ENCODE measurements around the gene NOSTRIN. TPM values are rescaled to one million over a fixed set of nuclear protein-coding genes. Genes with fewer than 3 reads are reported as not detected.
"Not testable (repeated sequence)": the region's sequence is repeated elsewhere in the genome, so short reads cannot be mapped to it uniquely, and the experiment has no call there.

The NOSTRIN gene
- total and polyA plus RNA-seq, 5 experiments from 2014 or later: 0.55 TPM; not detected in 4

DNA sequence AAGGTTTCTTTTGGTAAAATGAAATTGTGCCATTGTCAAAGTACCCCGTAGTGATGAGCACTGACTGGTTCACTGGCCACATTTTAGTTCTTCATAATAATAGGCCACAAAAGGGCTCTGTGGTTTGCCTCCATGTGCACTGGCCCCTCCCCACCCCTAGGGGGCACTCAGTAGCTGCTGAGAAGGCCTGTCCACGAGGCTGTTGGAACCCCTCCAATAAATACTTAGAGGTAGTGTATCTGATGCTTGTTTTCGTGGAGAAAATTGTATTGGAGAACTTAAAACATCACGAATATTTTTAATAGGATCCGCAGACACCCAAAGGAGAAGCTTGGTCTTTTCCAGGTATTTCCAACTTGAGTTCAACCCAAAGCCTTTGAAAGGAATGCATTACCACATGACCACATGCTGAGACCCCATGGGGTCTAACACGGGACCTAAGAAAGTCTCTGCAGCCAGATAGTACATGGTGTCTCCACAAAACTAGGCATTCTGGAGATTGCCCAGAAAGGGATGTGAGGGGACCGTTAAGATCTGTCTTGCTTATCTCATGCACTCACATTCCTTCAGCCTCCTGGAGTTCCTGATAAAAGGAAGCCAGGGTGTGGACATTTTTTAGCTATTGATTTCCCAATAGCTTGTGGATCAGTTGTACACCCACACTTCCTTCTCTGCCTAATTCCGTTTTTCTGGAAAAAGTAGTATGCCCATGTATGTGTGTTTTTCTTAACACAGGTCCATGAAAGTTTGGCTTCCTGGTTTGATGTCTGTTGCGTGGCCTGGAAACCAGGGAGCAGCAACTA, 28.5 kb upstream of the NOSTRIN start:
- H3K4me1 Mint-ChIP-seq: peaks cover 0 to 3% (median 0%) of the 10 kb centered on the region in 4 donors
- H3K27ac Mint-ChIP-seq: peak overlapping the region in 1 of 10 donors; percentile 14
- no peak overlapping the region for H3K4me3 Mint-ChIP-seq
- peaks cover 30 to 67% (median 54%) of the 10 kb centered on the region in 3 donors for H3K36me3 Mint-ChIP-seq
- H3K27me3 Mint-ChIP-seq: no peaks in the 10 kb centered on the region
- POLR2A ChIA-PET: no interaction called here
- H3K9me3 Mint-ChIP-seq: peaks cover 0 to 19% (median 5%) of the 10 kb centered on the region in 9 donors
- ATAC-seq (no peak), DNase-seq (no peak)

DNA sequence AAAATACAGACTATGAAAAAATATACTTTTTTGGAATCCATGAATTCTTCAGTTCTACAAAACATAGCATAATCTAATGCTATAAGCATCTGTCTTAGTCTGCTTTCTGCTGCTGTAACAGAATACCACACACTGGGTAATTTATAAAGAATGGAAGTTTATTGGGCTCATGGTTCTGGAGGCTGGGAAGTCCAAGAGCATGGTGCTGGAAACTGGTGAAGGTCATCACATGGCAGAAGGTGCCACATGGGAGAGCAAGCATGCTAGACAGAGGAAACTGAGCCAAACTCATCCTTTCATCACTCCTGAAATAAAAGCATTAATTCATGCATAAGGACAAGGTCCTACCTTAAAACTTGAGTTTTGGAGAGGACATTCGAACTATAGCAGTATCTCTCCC, 26.6 kb upstream of the NOSTRIN start:
- ATAC-seq: no peak
- H3K4me3 Mint-ChIP-seq: no peak overlapping the region
- POLR2A ChIA-PET: no interaction called here
- H3K27ac Mint-ChIP-seq: no peak overlapping the region
- H3K4me1 Mint-ChIP-seq: peaks cover 0 to 2% (median 0%) of the 10 kb centered on the region in 4 donors
- H3K36me3 Mint-ChIP-seq: peaks cover 24 to 50% (median 37%) of the 10 kb centered on the region in 3 donors
- no peaks in the 10 kb centered on the region for H3K27me3 Mint-ChIP-seq
- peaks cover 0 to 19% (median 5%) of the 10 kb centered on the region in 9 donors for H3K9me3 Mint-ChIP-seq
- no peak for DNase-seq

DNA sequence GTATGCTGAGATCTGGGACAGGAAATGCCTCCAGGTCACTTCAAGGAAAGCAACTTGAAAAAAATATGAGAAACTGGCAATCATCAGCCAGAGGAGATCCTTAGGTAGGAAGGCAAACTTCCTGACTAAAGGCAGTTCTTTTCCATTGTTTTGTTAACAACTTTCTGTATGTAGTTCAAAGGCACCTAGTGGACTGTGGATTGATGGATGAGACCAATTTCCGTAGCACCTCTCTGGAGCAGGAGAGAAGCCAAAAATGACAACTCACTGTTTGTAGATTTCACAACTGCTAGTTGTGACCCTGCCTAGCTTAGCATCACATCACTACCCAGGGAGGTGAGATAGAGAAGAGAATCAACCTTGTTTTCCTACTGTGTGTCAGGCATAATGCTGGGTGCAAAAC, 21.8 kb upstream of the NOSTRIN start:
- peaks cover 1 to 14% (median 6%) of the 10 kb centered on the region in 3 donors for H3K36me3 Mint-ChIP-seq
- POLR2A ChIA-PET: no interaction called here
- ATAC-seq: no peak

GRCh38 chr2:168781191-168781817, 21.1 kb upstream of the NOSTRIN start:
- Mint-ChIP-seq H3K27me3 (no peaks in the 10 kb centered on the region), H3K9me3 (peaks cover 0 to 1% (median 0%) of the 10 kb centered on the region in 9 donors), H3K4me3 (no peak overlapping the region), H3K4me1 (peaks cover 0 to 2% (median under 1%) of the 10 kb centered on the region in 4 donors), H3K27ac (no peak overlapping the region), H3K36me3 (peaks cover 0 to 8% (median 2%) of the 10 kb centered on the region in 3 donors)
- ATAC-seq: no peak
- no peak for DNase-seq
- POLR2A ChIA-PET: no interaction called here

More for the DNA sequence above, 21.8 kb upstream of the NOSTRIN start:
- H3K9me3 Mint-ChIP-seq: peaks cover 0 to 6% (median 3%) of the 10 kb centered on the region in 9 donors
- H3K4me1 Mint-ChIP-seq: peaks cover 0 to 2% (median under 1%) of the 10 kb centered on the region in 4 donors
- H3K27ac Mint-ChIP-seq: no peak overlapping the region
- no peaks in the 10 kb centered on the region for H3K27me3 Mint-ChIP-seq
- H3K4me3 Mint-ChIP-seq: no peak overlapping the region
- no peak for DNase-seq

DNA sequence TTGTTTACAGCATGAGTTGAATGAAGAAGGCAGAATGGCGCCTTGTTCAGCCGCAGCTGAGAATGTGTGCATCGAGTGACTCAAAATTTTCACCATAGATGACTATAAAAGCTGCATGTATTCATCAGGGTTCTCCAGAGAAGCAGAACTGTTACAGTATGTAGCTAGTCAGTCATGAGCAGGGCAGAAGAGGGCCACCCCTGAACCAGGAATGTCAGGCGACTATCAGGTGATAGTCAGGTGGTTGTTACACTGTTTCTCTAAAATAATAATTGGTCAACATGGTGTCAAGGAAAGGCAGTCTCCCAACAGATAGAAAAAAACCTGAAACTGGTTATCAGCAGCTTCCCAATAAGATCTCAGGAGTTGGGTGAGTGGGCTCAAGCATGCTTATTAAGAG, 20.2 kb upstream of the NOSTRIN start:
- POLR2A ChIA-PET: interaction anchor here (0.8 kb wide), 1 partner anchor 183 kb away, joined by 3 read pairs; no protein-coding TSS in a partner anchor
- DNase-seq (no peak), ATAC-seq (no peak)
- Mint-ChIP-seq H3K27me3 (no peaks in the 10 kb centered on the region), H3K27ac (no peak overlapping the region), H3K9me3 (peaks cover 0 to 1% (median 0%) of the 10 kb centered on the region in 9 donors), H3K4me3 (no peak overlapping the region), H3K4me1 (peaks cover 0 to 2% (median under 1%) of the 10 kb centered on the region in 4 donors), H3K36me3 (peaks cover 0 to 8% (median 2%) of the 10 kb centered on the region in 3 donors)

DNA sequence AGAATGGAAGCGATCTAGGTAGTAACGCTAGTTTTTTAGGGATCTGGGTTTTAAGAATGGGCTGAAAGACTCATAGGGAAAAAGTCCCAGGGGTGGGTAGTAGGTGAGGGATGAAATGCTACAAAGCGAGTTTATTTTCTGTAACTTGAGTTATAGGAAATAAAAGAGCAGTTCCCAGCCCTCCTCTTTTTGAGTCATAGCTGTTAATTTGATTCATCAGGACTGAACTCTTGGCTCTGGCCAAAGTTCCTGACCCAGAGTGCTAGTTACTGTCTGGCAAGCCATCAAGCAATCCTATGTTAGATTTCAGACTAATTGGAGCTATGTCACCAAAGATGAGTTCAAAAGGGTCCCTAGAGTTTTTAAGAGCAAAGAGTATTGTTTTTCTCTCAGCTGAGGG, 17.4 kb upstream of the NOSTRIN start:
- ATAC-seq: no peak
- no peaks in the 10 kb centered on the region for H3K27me3 Mint-ChIP-seq
- no peak for DNase-seq
- H3K36me3 Mint-ChIP-seq: peaks cover 0 to 8% (median 0%) of the 10 kb centered on the region in 3 donors
- H3K4me1 Mint-ChIP-seq: peaks cover 0 to 2% (median 0%) of the 10 kb centered on the region in 4 donors
- no peak overlapping the region for H3K4me3 Mint-ChIP-seq
- H3K9me3 Mint-ChIP-seq: peaks cover 0 to 1% (median 0%) of the 10 kb centered on the region in 9 donors
- POLR2A ChIA-PET: no interaction called here
- H3K27ac Mint-ChIP-seq: no peak overlapping the region

DNA sequence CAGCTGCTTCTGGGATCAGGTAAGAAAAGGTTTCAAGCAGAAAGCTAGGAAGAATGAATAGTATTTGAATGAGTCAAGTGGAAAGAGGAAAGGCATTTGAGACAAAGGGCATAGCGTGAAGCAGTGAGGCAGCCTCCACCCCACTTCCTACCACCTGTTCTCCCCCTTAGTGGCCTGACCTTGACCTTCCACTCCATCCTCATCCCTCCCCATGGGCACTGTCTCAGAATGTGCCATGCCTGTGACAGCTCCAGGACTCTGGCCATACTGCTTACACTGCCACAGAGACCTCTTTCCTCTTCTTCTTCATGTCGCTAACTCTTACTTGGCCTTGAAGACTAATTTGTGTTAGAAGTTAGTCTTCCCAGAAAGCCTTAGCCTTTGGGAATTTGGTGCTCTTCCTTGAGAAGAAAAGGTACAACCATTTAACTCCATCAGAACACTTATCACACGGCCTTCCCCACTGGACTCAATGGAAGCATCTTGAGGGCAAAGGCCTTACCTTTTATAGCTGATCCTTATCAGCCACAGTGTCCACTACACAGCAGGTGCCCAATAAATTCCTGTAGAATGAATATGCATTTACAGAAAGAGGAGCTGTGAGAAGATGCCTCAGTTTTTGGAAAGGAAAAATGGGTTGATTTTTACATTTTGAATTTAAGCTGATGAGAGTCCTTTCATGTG, 15.2 kb upstream of the NOSTRIN start:
- POLR2A ChIA-PET: no interaction called here
- H3K27me3 Mint-ChIP-seq: no peaks in the 10 kb centered on the region

DNA sequence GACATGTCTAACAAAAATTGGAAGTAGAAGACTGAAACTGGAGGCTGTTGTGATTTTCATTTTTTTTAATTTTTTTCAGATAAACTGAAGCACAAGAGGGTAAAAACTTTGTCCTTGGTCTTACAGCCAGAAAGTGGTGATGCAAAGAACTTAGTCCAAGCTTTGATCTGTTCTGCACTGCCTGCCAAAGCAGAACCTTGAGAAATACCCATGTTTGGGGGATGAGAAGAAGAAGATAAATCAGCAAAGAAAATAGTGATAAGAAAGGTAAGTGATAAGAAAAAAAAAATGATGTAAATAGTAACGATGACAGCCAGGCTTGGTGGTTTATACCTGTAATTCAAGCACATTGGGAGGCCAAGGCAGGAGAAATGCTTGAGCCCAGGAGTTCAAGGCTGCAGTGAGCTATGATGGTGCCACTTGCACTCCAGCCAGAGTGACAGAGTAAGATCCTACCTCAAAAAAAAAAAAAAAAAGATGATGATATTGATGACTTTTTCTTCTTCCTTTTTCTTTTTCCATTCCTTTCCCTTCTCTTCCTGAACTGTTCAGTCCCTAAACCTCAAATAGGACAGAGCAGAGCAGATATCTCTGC, 14.6 kb upstream of the NOSTRIN start:
- Mint-ChIP-seq H3K27ac (peak overlapping the region in 1 of 10 donors; percentile 41), H3K27me3 (no peaks in the 10 kb centered on the region), H3K4me3 (no peak overlapping the region), H3K36me3 (peaks cover 0 to under 1% (median 0%) of the 10 kb centered on the region in 3 donors), H3K4me1 (no peaks in the 10 kb centered on the region), H3K9me3 (peaks cover 0 to 3% (median 0%) of the 10 kb centered on the region in 9 donors)
- ATAC-seq (no peak), DNase-seq (no peak)
- POLR2A ChIA-PET: no interaction called here

More for the DNA sequence above, 15.2 kb upstream of the NOSTRIN start:
- no peak overlapping the region for H3K4me3 Mint-ChIP-seq
- no peak for ATAC-seq
- no peak for DNase-seq
- no peaks in the 10 kb centered on the region for H3K4me1 Mint-ChIP-seq
- peaks cover 0 to 3% (median 0%) of the 10 kb centered on the region in 9 donors for H3K9me3 Mint-ChIP-seq
- no peak overlapping the region for H3K27ac Mint-ChIP-seq
- H3K36me3 Mint-ChIP-seq: peaks cover 0 to 7% (median 0%) of the 10 kb centered on the region in 3 donors

GRCh38 chr2:168789776-168790175, 12.7 kb upstream of the NOSTRIN start:
- Mint-ChIP-seq H3K27me3 (peaks cover 0 to 2% (median 0%) of the 10 kb centered on the region in 5 donors), H3K27ac (no peak overlapping the region), H3K9me3 (peaks cover 0 to 3% (median 0%) of the 10 kb centered on the region in 9 donors), H3K4me1 (no peaks in the 10 kb centered on the region), H3K4me3 (no peak overlapping the region), H3K36me3 (no peaks in the 10 kb centered on the region)
- POLR2A ChIA-PET: no interaction called here
- DNase-seq (no peak), ATAC-seq (no peak)

- POLR2A ChIA-PET: no interaction called here
- Mint-ChIP-seq H3K36me3 (no peaks in the 10 kb centered on the region), H3K4me3 (no peak overlapping the region), H3K27me3 (peaks cover 0 to 2% (median 0%) of the 10 kb centered on the region in 5 donors), H3K27ac (no peak overlapping the region), H3K4me1 (no peaks in the 10 kb centered on the region), H3K9me3 (peaks cover 0 to 3% (median 0%) of the 10 kb centered on the region in 9 donors)
- DNase-seq (no peak), ATAC-seq (no peak)
Measured at GRCh38 chr2:168790226-168790902, 12.1 kb upstream of the NOSTRIN start.

DNA sequence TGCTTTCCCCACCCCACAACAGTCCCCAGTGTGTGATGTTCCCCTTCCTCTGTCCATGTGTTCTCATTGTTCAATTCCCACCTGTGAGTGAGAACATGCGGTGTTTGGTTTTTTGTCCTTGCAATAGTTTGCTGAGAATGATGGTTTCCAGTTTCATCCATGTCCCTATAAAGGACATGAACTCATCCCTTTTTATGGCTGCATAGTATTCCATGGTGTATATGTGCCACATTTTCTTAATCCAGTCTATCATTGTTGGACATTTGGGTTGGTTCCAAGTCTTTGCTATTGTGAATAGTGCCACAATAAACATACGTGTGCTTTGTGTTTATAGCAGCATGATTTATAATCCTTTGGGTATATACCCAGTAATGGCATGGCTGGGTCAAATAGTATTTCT, 11.3 kb upstream of the NOSTRIN start:
- H3K27ac Mint-ChIP-seq, DNase-seq, H3K4me3 Mint-ChIP-seq, H3K27me3 Mint-ChIP-seq, POLR2A ChIA-PET, ATAC-seq, H3K9me3 Mint-ChIP-seq, H3K36me3 Mint-ChIP-seq, H3K4me1 Mint-ChIP-seq: not testable (repeated sequence)

- Mint-ChIP-seq H3K27me3 (peaks cover 0 to 2% (median 0%) of the 10 kb centered on the region in 5 donors), H3K36me3 (no peaks in the 10 kb centered on the region), H3K27ac (no peak overlapping the region), H3K9me3 (peaks cover 0 to 3% (median 0%) of the 10 kb centered on the region in 9 donors), H3K4me1 (no peaks in the 10 kb centered on the region), H3K4me3 (no peak overlapping the region)
- ATAC-seq (no peak), DNase-seq (no peak)
- POLR2A ChIA-PET: no interaction called here
Measured at GRCh38 chr2:168793596-168793995, 8.8 kb upstream of the NOSTRIN start.

Measured in naive thymus-derived CD8-positive, alpha-beta T cell (primary cell).